DMS79 (cell line): ENCODE measurements around the gene TNFAIP8L2.

Source experiments
- DNase-seq: peaks from one replicate; lab custom pipeline; 2025; lab: John Stamatoyannopoulos, UW

TNFAIP8L2 gene

DNA sequence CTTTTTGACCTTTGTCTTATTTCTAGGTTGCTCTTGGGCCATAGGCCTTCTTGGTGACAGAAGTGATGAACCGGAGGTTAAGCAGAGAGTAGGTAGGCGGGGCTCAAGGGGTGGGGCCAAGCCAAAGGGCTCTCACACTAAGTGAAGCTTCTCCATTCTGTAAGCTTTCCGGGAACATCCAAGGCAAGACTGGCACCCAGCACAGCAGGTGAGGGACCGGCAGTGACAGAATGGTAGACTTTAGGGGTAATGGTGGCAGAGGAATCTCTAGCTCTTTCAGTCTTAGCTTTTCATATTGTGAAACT lies at the start of gene TNFAIP8L2:
TSS of gene TNFAIP8L2 (plus strand) at position 135 of the 305 bp plus-strand sequence. CDS start 2,049 bp downstream, outside the sequence.
- DNase-seq: no peak

- no peak for DNase-seq
Measured at GRCh38 chr1:151106894-151107293, 49.6 kb upstream of the TNFAIP8L2 start.

DNA sequence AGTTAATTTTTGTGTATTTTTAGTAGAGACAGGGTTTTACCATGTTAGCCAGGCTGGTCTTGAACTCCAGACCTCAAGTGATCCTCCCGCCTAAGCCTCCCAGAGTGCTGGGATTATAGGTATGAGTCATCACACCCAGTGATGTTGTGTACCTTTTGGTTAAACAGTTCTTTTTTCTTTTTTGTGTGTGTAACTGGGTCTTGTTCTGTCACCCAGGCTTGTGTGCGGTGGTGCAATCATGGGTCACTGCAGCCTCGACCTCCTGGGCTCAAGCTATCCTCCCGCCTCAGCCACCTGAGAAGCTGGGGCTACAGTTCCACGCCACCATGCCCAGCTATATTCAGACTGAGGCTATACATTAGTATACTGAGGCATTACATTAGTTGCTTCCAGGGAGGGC lies 48.1 kb upstream of the TNFAIP8L2 start:
- DNase-seq: no peak

DNA sequence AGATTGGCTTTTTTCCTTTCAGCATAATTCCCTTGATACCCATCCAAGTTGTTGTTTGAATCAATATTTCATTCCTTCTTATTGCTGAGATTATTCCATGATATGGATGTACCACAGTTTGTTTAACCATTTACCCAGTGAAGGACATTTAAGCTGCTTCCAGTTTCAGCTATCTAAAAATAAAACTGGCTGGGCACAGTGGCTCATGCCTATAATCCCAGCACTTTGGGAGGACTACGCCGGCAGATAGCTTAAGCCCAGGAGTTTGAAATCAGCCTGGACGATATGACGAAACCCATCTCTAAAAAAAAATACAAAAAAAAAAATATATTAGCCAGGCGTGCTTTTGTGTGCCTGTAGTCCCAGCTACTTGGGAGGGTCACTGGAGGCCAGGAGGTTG lies 42.6 kb upstream of the TNFAIP8L2 start:
- DNase-seq: no peak

GRCh38 chr1:151124763-151125403 lies 31.6 kb upstream of the TNFAIP8L2 start:
- no peak for DNase-seq

DNA sequence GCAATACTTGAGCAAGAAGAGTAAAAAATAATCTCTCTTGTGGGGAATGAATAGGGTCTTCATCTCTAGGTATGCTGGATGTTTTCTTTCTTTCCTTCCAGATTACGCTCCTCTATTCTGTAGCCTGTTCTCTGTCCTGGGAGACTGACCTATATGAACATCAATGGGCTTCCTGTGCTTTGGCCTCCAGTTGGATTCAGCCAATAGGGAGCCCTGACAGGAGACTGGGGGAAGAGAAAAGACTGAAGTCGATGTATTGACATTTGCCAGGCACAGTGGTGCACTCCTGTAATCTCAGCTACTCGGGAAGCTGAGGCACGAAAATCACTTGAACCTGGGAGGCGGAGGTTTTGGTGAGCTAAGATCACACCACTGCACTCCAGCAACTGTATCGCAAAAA lies 27.6 kb upstream of the TNFAIP8L2 start:
- DNase-seq: no peak

DNA sequence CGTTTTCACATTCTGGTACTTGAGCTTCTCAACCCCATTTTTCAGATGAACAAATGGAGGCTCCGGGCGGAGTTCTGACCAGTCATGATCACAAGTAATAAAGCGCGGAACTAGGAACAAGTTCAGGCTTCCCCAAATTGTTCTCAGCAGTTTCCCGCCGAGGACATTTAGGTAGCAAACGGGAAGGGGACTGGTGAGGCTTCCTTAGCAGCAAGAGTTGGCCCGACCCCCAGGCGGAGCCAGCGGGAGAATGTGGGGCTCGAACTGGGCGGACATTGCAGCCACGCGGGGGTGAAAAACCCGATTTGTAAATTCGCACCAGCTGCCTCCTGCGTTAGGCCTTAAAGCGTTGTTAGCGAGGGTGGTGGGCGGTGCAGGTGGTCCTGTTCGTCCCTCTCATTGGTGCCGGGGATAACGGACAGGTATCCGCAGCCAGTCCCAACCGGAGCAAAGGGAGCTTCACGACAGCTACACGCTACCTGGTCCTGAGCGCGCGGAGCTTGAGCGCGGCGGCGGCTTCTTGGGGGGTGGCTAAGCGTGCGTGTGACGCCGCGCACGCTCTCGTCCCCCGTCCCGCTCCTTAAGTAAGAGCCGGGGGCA lies 25.4 kb upstream of the TNFAIP8L2 start:
- DNase-seq: peak; percentile 95

- no peak for DNase-seq
Measured at GRCh38 chr1:151131701-151132334, 24.6 kb upstream of the TNFAIP8L2 start.

GRCh38 chr1:151132335-151133017 lies 24.0 kb upstream of the TNFAIP8L2 start:
- DNase-seq: no peak

DNA sequence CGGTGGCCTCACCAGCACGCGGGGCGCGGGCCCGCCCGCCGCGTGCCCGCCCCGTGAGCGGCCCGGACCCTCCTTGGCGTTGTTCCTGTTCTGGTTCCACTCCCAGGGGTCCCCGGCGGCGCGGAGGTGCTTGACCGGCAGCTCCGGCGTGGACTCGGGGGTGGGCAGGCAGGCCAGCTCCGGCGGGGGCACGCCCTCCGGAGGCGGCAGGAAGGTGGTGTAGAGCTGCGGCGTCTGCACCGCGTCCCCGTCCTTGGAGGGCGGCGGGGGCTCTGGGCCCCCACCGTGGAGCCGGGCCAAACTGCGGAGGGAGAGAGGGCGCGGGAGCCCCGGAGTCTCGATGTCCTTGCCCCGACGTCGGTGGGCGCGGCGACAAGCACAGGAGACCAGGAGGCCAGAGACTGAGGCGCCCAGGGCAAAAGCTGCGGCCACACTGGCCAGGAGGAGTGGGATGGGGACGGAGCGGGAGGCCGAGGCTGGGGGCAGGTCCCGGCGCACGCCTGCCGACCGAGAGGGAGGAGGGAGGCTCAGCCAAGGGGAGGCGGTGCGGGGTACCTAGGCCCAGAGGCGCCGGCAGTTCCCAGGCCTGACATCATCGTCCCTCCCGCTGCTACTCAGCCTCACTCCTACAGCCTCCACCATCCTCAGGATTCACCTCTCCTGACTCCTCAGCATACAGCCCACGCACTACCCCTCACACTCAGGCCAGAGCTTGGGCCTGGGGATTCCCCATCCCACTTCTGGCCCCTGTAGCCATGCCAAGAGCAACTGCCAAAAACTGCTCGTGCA lies 23.2 kb upstream of the TNFAIP8L2 start:
- no peak for DNase-seq

DNA sequence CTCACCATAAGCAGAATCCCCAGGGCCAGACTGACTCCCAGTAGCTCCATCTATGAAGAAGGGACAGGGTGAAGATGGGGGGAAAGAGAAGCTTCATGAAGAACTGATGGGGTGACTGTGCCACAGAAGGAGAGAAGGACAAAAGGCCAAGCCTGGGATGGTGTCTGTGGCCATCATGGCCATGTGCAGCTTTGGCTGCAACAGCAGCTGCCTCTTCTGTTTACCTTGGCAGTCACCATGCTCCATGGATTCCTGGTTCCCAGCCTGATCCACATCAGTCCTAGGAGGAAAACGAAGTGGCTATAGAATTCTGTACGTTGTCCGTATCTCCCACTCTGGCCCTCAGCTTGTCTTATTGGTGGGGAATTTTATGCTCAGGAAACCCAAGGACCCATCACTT lies 22.1 kb upstream of the TNFAIP8L2 start:
- no peak for DNase-seq

DNA sequence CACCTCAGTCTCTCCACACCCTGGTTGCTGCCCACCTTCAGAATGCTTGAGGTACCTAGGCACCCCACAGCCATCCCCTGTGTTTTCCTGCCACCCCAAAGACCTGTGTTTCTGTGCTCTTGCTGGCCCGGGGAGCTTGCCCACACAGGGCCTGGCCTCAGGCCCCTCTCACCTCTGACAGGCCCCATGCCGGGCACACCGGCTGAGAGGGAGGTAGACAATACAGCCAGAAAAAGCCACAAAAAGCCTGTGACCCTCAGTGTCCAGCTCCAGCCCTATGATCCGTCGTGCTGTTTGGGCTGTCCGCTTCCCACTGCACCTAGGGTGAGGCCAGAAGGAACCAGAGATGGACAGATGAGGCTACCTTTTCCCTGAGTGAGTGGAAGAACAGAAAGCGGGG lies 21.5 kb upstream of the TNFAIP8L2 start:
- DNase-seq: no peak

DNA sequence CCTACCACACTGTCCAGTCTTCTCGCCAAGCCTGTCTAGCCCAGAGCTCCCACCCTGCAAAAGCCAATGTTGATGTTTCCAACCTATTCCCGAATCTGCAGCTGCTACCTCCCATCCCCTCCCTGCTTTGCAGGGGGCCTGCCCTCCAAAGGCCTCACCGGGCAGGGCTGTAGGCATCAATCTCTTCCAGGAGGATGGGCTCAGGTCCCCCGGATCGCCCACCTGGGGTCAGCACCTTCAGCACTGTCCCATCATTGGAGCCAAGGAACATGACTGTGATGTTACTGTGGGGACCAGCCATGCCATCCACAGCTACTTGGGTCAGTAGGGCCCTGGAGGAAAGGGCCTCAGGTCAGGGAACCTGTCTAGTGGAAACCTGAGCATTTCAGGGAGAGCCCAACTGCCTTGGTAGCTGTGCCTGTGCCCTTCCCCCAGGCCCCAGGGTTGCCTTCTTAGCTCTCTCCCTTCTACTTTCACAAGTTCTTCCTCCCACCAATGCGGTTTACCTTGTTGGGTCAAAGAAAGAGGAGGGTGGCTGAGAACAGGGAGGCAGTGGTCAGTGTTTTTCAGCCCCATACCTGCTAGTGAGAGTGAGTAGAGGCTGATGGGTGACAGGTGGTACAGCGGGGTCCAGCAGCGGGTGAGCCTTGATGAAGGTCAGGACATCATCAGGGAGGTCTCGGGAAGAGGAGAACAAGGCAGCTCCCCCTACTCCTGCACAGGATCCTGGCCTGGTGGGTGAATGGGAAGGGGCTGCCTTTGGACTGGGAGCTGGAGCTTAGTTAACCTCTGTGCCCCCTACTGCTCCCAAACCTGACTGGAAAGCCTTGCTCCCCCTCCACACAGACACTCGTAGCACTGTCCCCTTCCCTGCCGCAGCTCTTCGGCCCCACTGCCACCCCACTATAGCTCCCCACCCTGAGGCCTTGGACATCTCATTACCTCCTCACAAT lies 20.7 kb upstream of the TNFAIP8L2 start:
- no peak for DNase-seq

DNA sequence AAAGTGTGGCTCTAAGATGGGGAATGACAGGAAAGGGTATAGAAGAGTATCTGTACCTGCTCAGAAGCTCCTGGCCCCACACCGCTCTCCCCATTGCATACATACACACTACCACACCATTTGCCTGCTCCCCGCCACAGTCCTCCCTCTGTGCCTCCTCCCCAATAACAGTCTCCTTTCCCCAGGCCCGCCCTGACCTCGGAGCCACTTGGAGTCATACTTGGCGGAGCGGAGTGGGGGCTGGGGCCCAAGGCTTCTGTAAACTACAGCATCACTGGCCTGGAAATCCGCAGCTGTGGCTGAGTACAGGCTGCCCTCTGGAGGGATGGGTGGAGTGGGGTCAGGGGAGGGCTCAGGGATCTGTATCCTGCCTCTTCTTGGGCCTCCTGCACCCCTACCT lies 18.7 kb upstream of the TNFAIP8L2 start:
- no peak for DNase-seq

- DNase-seq: no peak
Measured at GRCh38 chr1:151142411-151143056, 13.9 kb upstream of the TNFAIP8L2 start.

GRCh38 chr1:151143057-151143435 lies 13.4 kb upstream of the TNFAIP8L2 start:
- no peak for DNase-seq

- DNase-seq: no peak
Measured at GRCh38 chr1:151143986-151144385, 12.5 kb upstream of the TNFAIP8L2 start.

DNA sequence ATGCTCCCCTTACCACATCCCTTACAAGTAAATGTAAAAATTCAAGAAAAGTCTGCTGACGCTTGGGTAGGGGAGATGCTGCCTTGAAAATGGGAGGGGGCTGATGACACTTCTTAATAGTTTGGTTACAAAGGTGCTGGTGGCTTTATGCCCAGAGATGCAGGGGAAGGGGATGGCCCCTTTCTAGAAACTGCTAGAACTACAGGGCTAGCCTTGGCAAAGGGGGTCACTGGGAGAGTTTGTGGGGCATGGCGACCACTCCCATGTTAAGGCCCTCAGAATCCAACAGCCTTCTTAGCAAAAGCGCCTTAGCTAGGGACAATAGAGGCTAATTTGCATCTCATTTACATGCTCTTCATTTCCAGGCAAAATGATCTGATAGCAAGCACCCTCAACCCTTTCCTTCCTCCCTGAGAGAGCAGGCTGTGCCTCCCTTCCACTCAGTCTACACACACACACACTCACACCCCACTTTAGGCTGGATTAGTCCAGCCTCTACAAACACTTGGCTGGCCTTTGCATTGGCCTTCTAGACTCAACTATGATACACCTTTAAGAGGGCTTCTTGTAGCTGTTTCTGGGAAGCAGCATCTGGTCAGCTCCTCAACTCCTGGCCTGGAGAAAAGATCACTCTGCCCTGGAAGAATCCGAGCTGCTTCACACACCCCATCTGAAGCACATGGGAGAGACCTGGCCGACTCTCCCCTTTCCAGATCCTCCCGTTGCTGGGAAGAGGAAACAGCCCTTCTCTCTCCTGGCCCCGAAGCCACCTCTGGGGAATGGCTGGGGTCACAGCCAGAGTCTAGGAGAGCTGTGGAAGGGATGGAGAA lies 11.8 kb upstream of the TNFAIP8L2 start:
- no peak for DNase-seq

DNA sequence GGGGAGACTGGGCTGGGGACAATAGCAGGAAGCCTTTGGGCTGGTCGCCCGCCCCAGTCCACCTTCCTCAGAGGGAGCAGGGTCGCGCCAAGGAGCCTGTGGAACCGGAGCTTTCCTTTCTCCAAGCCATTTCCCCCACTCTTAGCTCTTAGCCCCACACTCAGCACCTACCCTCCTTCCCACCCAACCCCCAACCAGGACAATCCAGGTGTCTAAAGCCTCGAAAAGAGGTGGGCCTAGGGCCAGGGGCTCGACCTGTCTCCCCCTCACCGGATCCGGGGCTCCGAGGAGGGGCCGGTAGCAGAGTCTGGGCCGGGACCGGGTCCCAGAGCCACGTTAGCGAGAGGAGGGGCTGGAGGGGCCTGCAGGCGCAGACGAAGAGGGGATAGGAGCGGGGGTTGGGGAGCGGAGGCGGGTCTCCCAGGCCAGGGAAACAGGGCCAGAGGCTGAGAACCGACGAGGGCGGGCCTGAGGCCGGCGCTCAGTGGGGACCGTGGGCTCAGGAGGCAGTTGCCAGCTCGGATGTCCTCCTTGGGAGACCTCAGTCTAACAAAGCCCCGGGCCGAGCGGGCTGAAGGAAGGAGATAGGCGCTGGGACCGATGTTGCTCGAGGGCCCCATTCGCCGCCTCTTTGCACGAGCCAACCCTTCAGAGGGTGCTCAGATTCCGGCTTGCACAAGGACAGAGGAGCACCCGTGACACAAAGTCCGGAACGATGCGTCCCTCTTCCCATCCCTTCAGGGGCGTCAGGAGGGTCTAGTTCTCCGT lies 11.0 kb upstream of the TNFAIP8L2 start:
- DNase-seq: peak; percentile 35
